Stimulated activated CD4-positive, alpha-beta T cell treated with anti-CD3 and anti-CD28 coated beads, Interleukin-1b, Interleukin-23, amount 100 ng/mL, for 24 hours (primary cell): ENCODE results near the gene FOXP4.

Experiments used
- DNase-seq, 4 experiments: peaks; one replicate each; pipeline ENCODE4 v3.0.0-alpha.2; 2020; ENCODE audit warnings: low read depth in 4 of 4, low spot score in 1 of 4

Gene FOXP4

GRCh38 chr6:41642960-41643898, 97.0 kb downstream of the FOXP4 start:
- no peak for DNase-seq

- DNase-seq: no peak
Measured at GRCh38 chr6:41643899-41644269, 97.7 kb downstream of the FOXP4 start.

DNA sequence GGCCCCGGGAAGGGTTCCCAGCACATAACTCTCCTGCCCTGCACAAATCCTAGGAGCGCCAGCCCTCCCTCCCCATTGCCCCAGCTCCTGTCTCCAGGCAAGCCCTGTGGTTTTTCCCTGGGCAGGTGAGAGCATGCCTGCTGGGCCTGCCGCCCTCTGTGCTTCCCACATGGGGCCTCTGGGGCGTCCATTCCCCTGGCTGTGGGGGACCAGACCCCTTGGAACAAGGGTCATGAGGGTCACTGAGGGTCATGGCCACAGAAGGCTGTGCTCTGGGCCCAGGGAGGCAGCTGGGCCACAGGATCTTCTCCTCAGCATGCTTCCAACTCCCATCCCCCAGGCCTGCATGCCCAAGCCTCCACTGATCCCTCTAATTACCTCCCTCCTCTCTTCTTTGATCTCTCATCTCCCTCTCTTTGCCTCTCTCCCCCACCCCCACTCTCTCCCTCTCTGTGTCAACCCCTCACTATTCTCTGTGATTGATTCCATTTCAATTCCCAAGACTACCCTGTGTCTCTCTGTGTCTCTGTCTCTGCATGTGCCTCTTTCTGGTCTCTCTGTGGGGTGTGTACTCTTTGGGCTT, 98.2 kb downstream of the FOXP4 start:
- no peak for DNase-seq

GRCh38 chr6:41645007-41645618, 98.9 kb downstream of the FOXP4 start:
- no peak for DNase-seq

DNA sequence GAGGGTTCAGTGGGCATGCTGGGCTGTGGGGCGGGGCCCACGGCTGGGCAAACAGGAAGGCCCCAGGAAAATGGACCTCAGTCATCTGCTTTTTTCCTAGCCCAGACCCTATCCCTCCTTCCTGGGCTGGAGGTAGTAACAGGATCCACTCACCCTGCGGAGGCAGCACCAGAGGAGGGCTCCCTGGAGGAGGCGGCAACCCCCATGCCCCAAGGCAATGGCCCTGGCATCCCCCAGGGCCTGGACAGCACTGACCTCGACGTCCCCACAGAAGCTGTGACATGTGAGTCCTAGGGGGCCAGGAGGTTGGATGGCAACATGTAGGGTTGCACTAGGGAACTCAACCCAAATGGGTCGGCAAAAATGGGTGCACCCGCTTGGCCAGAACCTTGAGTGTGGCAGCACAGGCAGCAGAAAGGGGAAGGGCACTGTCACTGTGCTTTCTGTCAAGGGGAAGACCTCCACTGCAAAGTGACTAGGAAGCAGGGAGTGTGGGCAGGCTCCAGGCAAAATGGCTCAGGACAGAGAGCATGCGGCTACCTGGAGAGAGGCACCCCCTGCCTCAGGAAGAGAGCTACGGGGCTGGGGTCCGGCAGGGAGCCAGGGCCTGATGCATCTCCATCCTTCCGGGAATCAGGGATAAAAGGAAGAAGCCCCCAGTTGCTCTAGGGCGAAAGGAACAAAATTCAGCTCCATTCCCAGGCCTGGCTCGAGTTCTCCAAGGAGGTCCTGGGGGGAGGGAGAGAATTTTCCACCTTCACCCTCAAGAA, 100.0 kb downstream of the FOXP4 start:
- no peak for DNase-seq

GRCh38 chr6:41647061-41647511, 100.9 kb downstream of the FOXP4 start:
- DNase-seq: no peak

GRCh38 chr6:41648070-41648585, 101.9 kb downstream of the FOXP4 start:
- DNase-seq: no peak

DNA sequence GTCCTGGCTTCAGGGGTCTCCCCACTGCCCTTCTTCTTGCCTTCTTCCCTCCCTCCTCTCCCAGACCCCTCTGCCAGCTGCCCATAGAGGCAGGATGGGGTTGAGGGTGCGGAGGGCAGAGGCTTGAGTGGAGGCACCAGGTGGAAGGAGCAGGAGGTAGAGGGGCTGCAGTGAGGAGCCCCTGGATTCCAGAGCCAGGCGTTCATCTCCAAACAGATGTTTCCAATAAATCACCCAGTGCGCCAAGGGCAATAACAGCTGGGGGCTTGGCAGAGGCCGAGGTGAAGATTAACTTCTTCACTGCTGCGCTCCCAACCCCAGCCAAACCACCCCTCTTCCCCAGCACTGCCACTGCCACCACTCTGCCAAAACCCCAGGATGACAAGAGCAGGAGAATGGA, 102.7 kb downstream of the FOXP4 start:
- DNase-seq: no peak

DNA sequence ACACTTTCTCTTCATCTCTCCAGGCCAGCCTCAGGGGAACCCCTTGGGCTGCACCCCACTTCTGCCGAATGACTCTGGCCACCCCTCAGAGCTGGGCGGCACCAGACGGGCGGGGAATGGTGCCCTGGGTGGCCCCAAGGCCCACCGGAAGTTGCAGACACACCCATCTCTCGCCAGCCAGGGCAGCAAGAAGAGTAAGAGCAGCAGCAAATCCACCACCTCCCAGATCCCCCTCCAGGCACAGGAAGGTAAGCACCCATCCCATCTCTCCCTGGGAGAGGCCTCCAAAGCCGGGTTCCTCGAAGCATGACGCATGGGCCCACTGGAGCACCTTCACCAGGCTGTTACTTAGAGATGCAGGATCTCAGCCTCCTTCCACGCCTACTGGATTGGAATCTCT, 103.4 kb downstream of the FOXP4 start:
- DNase-seq: no peak

DNA sequence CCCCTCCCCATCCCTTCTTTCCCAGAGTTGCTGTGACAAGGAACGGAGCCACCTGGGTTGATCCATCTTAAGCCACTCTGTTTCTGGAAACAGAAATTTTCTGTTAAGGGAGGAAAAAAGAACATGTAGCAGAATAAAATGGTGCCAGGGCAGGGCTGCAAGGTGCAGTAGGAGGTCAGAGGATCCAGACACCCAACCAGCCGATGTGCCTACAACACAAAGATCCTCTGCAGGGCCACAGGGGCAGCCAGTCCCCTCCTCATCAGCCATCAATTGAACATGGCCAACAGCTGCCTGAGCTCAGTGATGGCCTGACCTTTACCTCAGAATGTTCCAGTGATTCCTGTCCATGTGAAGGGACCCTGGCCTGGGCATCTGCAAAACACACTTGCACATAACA, 103.9 kb downstream of the FOXP4 start:
- no peak for DNase-seq

DNA sequence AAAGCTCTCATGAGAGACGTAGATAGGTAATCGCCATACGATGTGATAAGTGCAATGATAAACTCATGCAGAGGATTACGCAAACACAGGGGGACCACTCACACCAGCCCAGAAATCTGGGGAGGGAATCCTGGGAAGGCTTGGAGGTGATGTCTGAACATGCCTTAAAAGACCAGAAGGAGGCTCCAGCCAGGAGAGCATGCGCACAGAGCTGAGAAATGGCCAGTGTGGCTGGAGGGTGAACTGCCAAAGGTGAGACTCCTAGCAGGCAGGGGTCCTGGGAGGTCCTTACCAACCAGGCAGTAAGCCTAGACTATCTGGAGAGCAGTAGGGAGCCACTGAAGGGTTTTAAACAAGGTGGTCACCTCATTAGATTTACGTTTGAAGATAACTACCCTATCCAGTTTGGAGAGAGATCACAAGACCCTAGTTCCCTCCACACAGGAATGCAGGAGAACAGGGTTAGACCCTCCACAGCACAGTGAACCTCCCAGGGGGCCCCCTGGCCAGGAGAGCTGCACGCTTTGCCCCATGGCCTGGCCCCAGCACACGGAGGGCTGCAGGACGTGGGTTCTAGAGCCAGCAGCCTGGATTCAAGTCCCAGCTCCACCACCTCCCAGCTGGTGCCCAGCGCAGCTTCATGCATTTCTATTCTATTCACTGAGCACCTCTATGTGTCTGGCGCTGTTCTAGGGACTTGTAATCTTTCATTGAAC, 105.2 kb downstream of the FOXP4 start:
- DNase-seq: no peak
